GM21447 (cell line): ENCODE measurements around the gene TRNAU1AP.

ENCODE experiments used
- ATAC-seq: cut with Tn5 transposase; IDR thresholded peaks from one replicate; pipeline ENCODE4 v1.9.1; 2021; ENCODE audit not compliant: unreplicated experiment

The TRNAU1AP gene

GRCh38 chr1:28604411-28604810 is 51.5 kb downstream of the TRNAU1AP start:
- ATAC-seq = no peak

GRCh38 chr1:28604962-28605361 is 52.1 kb downstream of the TRNAU1AP start:
- no peak for ATAC-seq

GRCh38 chr1:28606771-28607170 is 53.9 kb downstream of the TRNAU1AP start:
- ATAC-seq = no peak

GRCh38 chr1:28613175-28613574 is 60.3 kb downstream of the TRNAU1AP start:
- no peak for ATAC-seq
